NCI-H526 (cell line): ENCODE results near the gene TRIM38.
"Not testable (repeated sequence)": the region's sequence is repeated elsewhere in the genome, so short reads cannot be mapped to it uniquely, and the experiment has no call there.

Experiments
- DNase-seq, 2 experiments: peaks; one replicate each; lab custom pipeline; 2025; lab: John Stamatoyannopoulos, UW

The TRIM38 gene

GRCh38 chr6:25971187-25971821 is 8.7 kb downstream of the TRIM38 start:
- no peak for DNase-seq

- no peak for DNase-seq
Measured at GRCh38 chr6:25972128-25972527, 9.5 kb downstream of the TRIM38 start.

- no peak for DNase-seq
Measured at GRCh38 chr6:25972902-25973301, 10.3 kb downstream of the TRIM38 start.

GRCh38 chr6:25973923-25974555 is 11.4 kb downstream of the TRIM38 start:
- DNase-seq: no peak

GRCh38 chr6:25975923-25976560 is 13.4 kb downstream of the TRIM38 start:
- DNase-seq: no peak

- DNase-seq: no peak
Measured at GRCh38 chr6:25980935-25981334, 18.3 kb downstream of the TRIM38 start.

GRCh38 chr6:25981568-25982263 is 19.1 kb downstream of the TRIM38 start:
- DNase-seq: no peak

GRCh38 chr6:25984265-25984664 is 21.7 kb downstream of the TRIM38 start:
- no peak for DNase-seq

- no peak for DNase-seq
Measured at GRCh38 chr6:25987845-25988244, 25.2 kb downstream of the TRIM38 start.

- no peak for DNase-seq
Measured at GRCh38 chr6:25990172-25990873, 27.7 kb downstream of the TRIM38 start.

GRCh38 chr6:25991785-25992412 is 29.3 kb downstream of the TRIM38 start:
- peak; percentile 54 to 84 for DNase-seq

- DNase-seq: peak; percentile 91 to 96
Measured at GRCh38 chr6:25992413-25993340, 30.1 kb downstream of the TRIM38 start.

- not testable (repeated sequence) for DNase-seq
Measured at GRCh38 chr6:25993341-25993684, 30.7 kb downstream of the TRIM38 start.

GRCh38 chr6:25995507-25995906 is 32.9 kb downstream of the TRIM38 start:
- DNase-seq: no peak

GRCh38 chr6:25997921-25998320 is 35.3 kb downstream of the TRIM38 start:
- DNase-seq: no peak

- no peak for DNase-seq
Measured at GRCh38 chr6:25998379-25998778, 35.8 kb downstream of the TRIM38 start.

- not testable (repeated sequence) for DNase-seq
Measured at GRCh38 chr6:25999225-25999624, 36.6 kb downstream of the TRIM38 start.

- DNase-seq: no peak
Measured at GRCh38 chr6:26000366-26001144, 38.0 kb downstream of the TRIM38 start.

- DNase-seq: peak in 1 of 2 experiments; percentile 56
Measured at GRCh38 chr6:26003102-26003694, 40.6 kb downstream of the TRIM38 start.
